ENCODE measurements around the gene FXN. TPM values are rescaled to one million over a fixed set of nuclear protein-coding genes. Genes with fewer than 3 reads are reported as not detected.

The FXN gene
- total RNA-seq, 1 experiment from 2014 or later, result 13.0 TPM

GRCh38 chr9:69070201-69070600 lies 34.6 kb downstream of the FXN start:
- no peak overlapping the region for H3K27ac ChIP-seq
- no peaks in the 10 kb centered on the region for H3K9me3 ChIP-seq (replicated peaks)
- no peaks in the 10 kb centered on the region for H3K4me1 ChIP-seq
- DNase-seq, result no peak
- H3K36me3 ChIP-seq, result peaks cover 10% of the 10 kb centered on the region
- H3K4me3 ChIP-seq, result no peak overlapping the region
- H3K27me3 ChIP-seq, result no peaks in the 10 kb centered on the region

DNA sequence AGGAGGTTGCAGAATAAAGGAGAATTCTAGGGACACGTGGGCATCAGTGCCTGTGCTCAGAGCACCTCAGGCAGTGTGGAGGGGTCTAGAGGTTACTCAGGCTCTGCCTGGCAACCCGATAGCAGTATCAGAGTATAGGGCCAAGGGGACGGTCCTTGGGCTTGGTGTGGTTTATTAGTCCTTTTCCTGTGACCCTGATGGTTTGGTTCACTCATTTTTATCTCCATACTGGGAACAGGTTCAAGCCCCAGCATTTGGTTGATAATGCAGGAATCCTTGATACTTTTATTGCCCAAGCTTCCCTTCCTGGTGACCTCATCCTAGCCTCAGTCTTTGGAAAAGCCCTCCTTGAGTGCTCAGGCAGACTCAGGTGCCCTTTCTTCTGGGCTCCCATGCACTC lies 35.5 kb downstream of the FXN start:
- Histone ChIP-seq H3K27me3 (no peaks in the 10 kb centered on the region), H3K9me3 (replicated peaks) (no peaks in the 10 kb centered on the region), H3K4me1 (no peaks in the 10 kb centered on the region), H3K27ac (no peak overlapping the region), H3K4me3 (no peak overlapping the region), H3K36me3 (peaks cover 4% of the 10 kb centered on the region)
- DNase-seq, result no peak

- Histone ChIP-seq H3K27ac (no peak overlapping the region), H3K27me3 (no peaks in the 10 kb centered on the region), H3K9me3 (replicated peaks) (no peaks in the 10 kb centered on the region), H3K36me3 (no peaks in the 10 kb centered on the region; the same call in none of the 2 replicates), H3K4me1 (no peaks in the 10 kb centered on the region), H3K4me3 (no peak overlapping the region)
- no peak for DNase-seq
Measured at GRCh38 chr9:69073103-69073502, 37.6 kb downstream of the FXN start.

DNA sequence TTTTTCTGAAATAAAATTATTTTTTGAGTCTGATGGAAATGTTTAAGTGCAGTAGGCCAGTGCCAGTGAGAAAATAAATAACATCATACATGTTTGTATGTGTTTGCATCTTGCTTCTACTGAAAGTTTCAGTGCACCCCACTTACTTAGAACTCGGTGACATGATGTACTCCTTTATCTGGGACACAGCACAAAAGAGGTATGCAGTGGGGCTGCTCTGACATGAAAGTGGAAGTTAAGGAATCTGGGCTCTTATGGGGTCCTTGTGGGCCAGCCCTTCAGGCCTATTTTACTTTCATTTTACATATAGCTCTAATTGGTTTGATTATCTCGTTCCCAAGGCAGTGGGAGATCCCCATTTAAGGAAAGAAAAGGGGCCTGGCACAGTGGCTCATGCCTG lies 39.2 kb downstream of the FXN start:
- Histone ChIP-seq H3K36me3 (no peaks in the 10 kb centered on the region; the same call in none of the 2 replicates), H3K4me1 (no peaks in the 10 kb centered on the region), H3K9me3 (replicated peaks) (no peaks in the 10 kb centered on the region), H3K27ac (no peak overlapping the region), H3K4me3 (no peak overlapping the region), H3K27me3 (no peaks in the 10 kb centered on the region)
- no peak for DNase-seq

DNA sequence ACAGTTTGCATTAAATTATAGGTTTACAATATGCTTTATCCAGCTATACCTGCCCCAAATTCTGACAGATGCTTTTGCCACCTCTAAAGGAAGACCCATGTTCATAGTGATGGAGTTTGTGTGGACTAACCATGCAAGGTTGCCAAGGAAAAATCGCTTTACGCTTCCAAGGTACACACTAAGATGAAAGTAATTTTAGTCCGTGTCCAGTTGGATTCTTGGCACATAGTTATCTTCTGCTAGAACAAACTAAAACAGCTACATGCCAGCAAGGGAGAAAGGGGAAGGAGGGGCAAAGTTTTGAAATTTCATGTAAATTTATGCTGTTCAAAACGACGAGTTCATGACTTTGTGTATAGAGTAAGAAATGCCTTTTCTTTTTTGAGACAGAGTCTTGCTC lies 41.0 kb downstream of the FXN start:
- Histone ChIP-seq H3K27me3 (no peaks in the 10 kb centered on the region), H3K4me1 (no peaks in the 10 kb centered on the region), H3K4me3 (no peak overlapping the region), H3K36me3 (no peaks in the 10 kb centered on the region; the same call in 1 of the 2 replicates), H3K27ac (no peak overlapping the region), H3K9me3 (replicated peaks) (no peaks in the 10 kb centered on the region)
- DNase-seq, result no peak

- Histone ChIP-seq H3K27me3 (no peaks in the 10 kb centered on the region), H3K4me1 (no peaks in the 10 kb centered on the region)
- no peak for DNase-seq
Measured at GRCh38 chr9:69078069-69078468, 42.5 kb downstream of the FXN start.

GRCh38 chr9:69078581-69078980 lies 43.0 kb downstream of the FXN start:
- no peaks in the 10 kb centered on the region for H3K9me3 ChIP-seq (replicated peaks)
- no peak for DNase-seq

More at GRCh38 chr9:69078069-69078468, 42.5 kb downstream of the FXN start:
- H3K4me3 ChIP-seq, result no peak overlapping the region
- H3K27ac ChIP-seq, result no peak overlapping the region
- H3K36me3 ChIP-seq, result no peaks in the 10 kb centered on the region; the same call in 1 of the 2 replicates
- no peaks in the 10 kb centered on the region for H3K9me3 ChIP-seq (replicated peaks)

GRCh38 chr9:69079186-69079585 lies 43.6 kb downstream of the FXN start:
- H3K4me3 ChIP-seq, result no peak overlapping the region
- no peaks in the 10 kb centered on the region; the same call in 1 of the 2 replicates for H3K36me3 ChIP-seq
- no peak for DNase-seq
- H3K4me1 ChIP-seq, result no peaks in the 10 kb centered on the region
- no peaks in the 10 kb centered on the region for H3K9me3 ChIP-seq (replicated peaks)
- H3K27ac ChIP-seq, result no peak overlapping the region
- no peaks in the 10 kb centered on the region for H3K27me3 ChIP-seq

More at GRCh38 chr9:69078581-69078980, 43.0 kb downstream of the FXN start:
- Histone ChIP-seq H3K4me1 (no peaks in the 10 kb centered on the region), H3K4me3 (no peak overlapping the region), H3K36me3 (no peaks in the 10 kb centered on the region; the same call in 1 of the 2 replicates), H3K27me3 (no peaks in the 10 kb centered on the region), H3K27ac (no peak overlapping the region)

DNA sequence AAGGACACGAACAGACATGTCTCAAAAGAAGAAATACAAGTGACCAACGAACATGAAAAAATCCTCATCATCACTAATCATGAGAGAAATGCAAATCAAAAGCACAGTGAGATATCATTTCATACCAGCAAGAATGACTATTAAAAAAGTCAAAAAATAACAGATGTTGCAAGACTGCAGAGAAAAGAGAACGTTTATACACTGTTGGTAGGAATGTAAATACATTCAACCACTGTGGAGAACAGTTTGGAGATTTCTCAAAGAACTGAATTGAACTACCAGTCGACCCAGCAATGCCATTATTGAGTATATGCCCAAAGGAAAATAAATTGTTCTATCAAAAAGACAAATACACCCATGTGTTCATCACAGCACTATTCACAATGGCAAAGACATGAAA lies 45.7 kb downstream of the FXN start:
- Histone ChIP-seq H3K4me3 (no peak overlapping the region), H3K27ac (no peak overlapping the region), H3K27me3 (no peaks in the 10 kb centered on the region), H3K9me3 (replicated peaks) (no peaks in the 10 kb centered on the region), H3K4me1 (no peaks in the 10 kb centered on the region), H3K36me3 (no peaks in the 10 kb centered on the region)
- DNase-seq, result no peak

GRCh38 chr9:69083321-69083720 lies 47.8 kb downstream of the FXN start:
- no peaks in the 10 kb centered on the region for H3K9me3 ChIP-seq (replicated peaks)
- no peak overlapping the region for H3K27ac ChIP-seq
- H3K4me1 ChIP-seq, result no peaks in the 10 kb centered on the region
- no peak overlapping the region for H3K4me3 ChIP-seq
- DNase-seq, result no peak
- no peaks in the 10 kb centered on the region for H3K36me3 ChIP-seq
- H3K27me3 ChIP-seq, result no peaks in the 10 kb centered on the region

DNA sequence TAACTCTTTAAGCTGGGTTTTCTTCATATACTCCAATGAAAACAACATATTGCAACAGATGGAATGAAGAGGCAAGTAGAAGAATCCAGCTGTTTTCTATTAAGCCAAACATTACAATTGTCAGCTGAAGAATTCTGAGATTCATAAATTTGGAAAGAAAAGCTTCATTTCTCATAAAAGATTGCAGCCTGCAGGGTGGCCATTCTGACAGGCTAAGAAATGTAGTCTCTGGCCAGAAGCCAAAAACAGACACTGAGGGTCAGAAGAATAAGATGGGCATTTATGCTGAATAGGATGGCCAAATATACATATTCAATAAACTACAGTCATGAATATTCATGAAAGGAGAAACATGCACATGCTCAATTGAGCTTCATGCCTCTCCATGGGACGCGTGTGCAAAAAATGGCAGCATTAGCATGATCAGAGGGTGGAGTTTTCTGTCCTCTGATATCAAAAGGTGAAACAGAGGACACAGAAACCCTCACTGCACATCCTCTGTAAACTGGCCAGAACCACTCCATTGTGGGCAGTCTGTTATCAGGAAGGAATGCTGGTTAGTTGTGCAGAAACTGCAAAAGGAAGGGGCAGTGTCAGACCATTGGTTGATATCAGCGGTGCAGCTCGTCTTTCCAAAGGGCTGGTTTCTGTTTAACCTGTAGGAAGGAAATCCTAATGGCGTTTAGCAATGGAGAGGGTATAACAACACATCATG lies 50.2 kb downstream of the FXN start:
- Histone ChIP-seq H3K27me3 (no peaks in the 10 kb centered on the region), H3K4me1 (no peaks in the 10 kb centered on the region), H3K36me3 (no peaks in the 10 kb centered on the region), H3K9me3 (replicated peaks) (no peaks in the 10 kb centered on the region), H3K4me3 (no peak overlapping the region), H3K27ac (no peak overlapping the region)
- DNase-seq, result peak in 1 of 2 experiments; percentile 12

DNA sequence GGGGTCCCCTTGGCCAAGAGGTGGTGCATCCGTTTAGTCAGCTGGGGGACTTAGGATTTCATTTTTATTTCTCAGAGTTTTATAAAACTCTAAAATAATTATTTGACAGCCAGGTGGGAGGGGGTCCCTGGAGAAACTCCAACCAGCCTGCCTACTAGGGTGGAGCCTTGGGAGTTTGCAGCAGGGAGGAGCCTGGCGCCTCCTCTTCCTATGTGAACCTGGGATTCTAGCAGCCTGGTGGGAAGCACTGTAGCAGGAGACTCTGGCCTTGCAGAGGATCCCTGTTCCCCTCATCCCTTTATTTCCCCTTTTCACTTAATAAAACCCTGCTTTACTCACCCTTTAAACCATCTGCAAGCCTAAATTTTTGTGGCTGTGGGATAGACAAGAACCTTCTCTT lies 50.8 kb downstream of the FXN start:
- Histone ChIP-seq H3K27ac (no peak overlapping the region), H3K4me3 (no peak overlapping the region), H3K4me1 (no peaks in the 10 kb centered on the region), H3K36me3 (no peaks in the 10 kb centered on the region), H3K27me3 (no peaks in the 10 kb centered on the region), H3K9me3 (replicated peaks) (no peaks in the 10 kb centered on the region)
- DNase-seq, result no peak

GRCh38 chr9:69086769-69087168 lies 51.2 kb downstream of the FXN start:
- Histone ChIP-seq H3K4me1 (no peaks in the 10 kb centered on the region), H3K27me3 (no peaks in the 10 kb centered on the region), H3K36me3 (no peaks in the 10 kb centered on the region), H3K27ac (no peak overlapping the region), H3K9me3 (replicated peaks) (no peaks in the 10 kb centered on the region), H3K4me3 (no peak overlapping the region)
- DNase-seq, result no peak

- H3K36me3 ChIP-seq, result no peaks in the 10 kb centered on the region
- no peaks in the 10 kb centered on the region for H3K9me3 ChIP-seq (replicated peaks)
- no peak overlapping the region for H3K27ac ChIP-seq
- no peaks in the 10 kb centered on the region for H3K4me1 ChIP-seq
- no peak for DNase-seq
- H3K4me3 ChIP-seq, result no peak overlapping the region
- H3K27me3 ChIP-seq, result no peaks in the 10 kb centered on the region
Measured at GRCh38 chr9:69089082-69089481, 53.5 kb downstream of the FXN start.

DNA sequence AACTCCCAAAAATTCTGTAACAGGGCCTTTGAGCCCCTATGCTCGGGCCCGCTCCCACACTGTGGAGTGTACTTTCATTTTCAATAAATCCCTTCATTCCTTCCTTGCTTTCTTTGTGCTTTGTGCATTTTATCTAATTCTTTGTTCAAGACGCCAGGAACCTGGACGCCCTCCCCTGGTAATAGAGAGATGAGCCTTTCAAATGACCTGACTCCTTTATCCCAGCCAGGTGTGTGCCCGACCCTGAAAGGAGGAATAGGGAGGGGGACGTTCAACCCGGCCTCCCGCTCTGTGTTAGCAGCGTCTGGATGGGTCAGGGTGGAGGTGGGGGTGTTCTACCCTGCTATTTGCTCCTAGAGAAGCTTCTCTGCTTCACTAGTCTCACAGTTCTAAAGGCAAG lies 53.9 kb downstream of the FXN start:
- no peaks in the 10 kb centered on the region for H3K27me3 ChIP-seq
- H3K4me3 ChIP-seq, result no peak overlapping the region
- no peak for DNase-seq
- H3K36me3 ChIP-seq, result no peaks in the 10 kb centered on the region
- no peaks in the 10 kb centered on the region for H3K9me3 ChIP-seq (replicated peaks)
- H3K4me1 ChIP-seq, result no peaks in the 10 kb centered on the region
- no peak overlapping the region for H3K27ac ChIP-seq

GRCh38 chr9:69090140-69090750 lies 54.7 kb downstream of the FXN start:
- Histone ChIP-seq H3K27ac (no peak overlapping the region), H3K4me3 (no peak overlapping the region), H3K36me3 (no peaks in the 10 kb centered on the region), H3K27me3 (no peaks in the 10 kb centered on the region), H3K4me1 (no peaks in the 10 kb centered on the region), H3K9me3 (replicated peaks) (no peaks in the 10 kb centered on the region)
- DNase-seq, result no peak

All from SJCRH30 (cell line).